Naive B cell (primary cell): ENCODE measurements around the gene SLC16A8. TPM values are rescaled to one million over a fixed set of nuclear protein-coding genes. Genes with fewer than 3 reads are reported as not detected.
"Not testable (repeated sequence)": the region's sequence is repeated elsewhere in the genome, so short reads cannot be mapped to it uniquely, and the experiment has no call there.

Source experiments
- ATAC-seq, 2 donors: fragments of 150-1000 bp; cut with Tn5 transposase; 2 replicates each; pipeline ENCODE4 v1.10.0; 2021; ENCODE audit warnings: low read depth in 2 of 2, mild to moderate bottlenecking in 2 of 2, moderate library complexity in 2 of 2
- DNase-seq: peaks from one replicate; pipeline ENCODE4 v3.0.0; 2022
- H3K27ac Mint-ChIP-seq, 6 donors: one replicate each; pipeline ENCODE4 v1.8.0; 2020 to 2022; ENCODE audit warnings: mild to moderate bottlenecking in 6 of 6, mixed read lengths in 6 of 6, moderate library complexity in 5 of 6, inconsistent platforms in 2 of 6
- H3K27me3 Mint-ChIP-seq, 3 donors: one replicate each; pipeline ENCODE4 v1.8.0; 2021 to 2022; ENCODE audit warnings: mixed read lengths in 3 of 3, mild to moderate bottlenecking in 1 of 3
- H3K36me3 Mint-ChIP-seq, 2 donors: one replicate each; pipeline ENCODE4 v1.8.0; 2020 to 2022; ENCODE audit warnings: mixed read lengths in 2 of 2, inconsistent platforms in 1 of 2, mild to moderate bottlenecking in 1 of 2
- H3K4me1 Mint-ChIP-seq, 3 donors: one replicate each; pipeline ENCODE4 v1.8.0; 2020 to 2022; ENCODE audit warnings: mixed read lengths in 3 of 3, inconsistent platforms in 1 of 3, mild to moderate bottlenecking in 1 of 3, moderate library complexity in 1 of 3
- H3K4me3 Mint-ChIP-seq, 8 donors: one replicate each; pipeline ENCODE4 v1.8.0; 2020 to 2022; ENCODE audit warnings: mild to moderate bottlenecking in 8 of 8, mixed read lengths in 8 of 8, moderate library complexity in 8 of 8, inconsistent platforms in 2 of 8
- H3K9me3 Mint-ChIP-seq, 7 donors: one replicate each; pipeline ENCODE4 v1.8.0; 2020 to 2022; ENCODE audit warnings: mixed read lengths in 7 of 7, mild to moderate bottlenecking in 5 of 7, inconsistent platforms in 2 of 7, moderate library complexity in 1 of 7
- polyA plus RNA-seq, 6 donors: library from polyadenylated mRNA; unstranded; fragments of 300-500 nt; fragmentation: Illumina TruSeq; gene quantifications; one replicate each; pipeline ENCODE4 v1.2.3, GENCODE V29; 2021; ENCODE audit warnings: low read depth in 6 of 6

SLC16A8 gene
- polyA plus RNA-seq, 6 donors from 2014 or later: not detected

DNA sequence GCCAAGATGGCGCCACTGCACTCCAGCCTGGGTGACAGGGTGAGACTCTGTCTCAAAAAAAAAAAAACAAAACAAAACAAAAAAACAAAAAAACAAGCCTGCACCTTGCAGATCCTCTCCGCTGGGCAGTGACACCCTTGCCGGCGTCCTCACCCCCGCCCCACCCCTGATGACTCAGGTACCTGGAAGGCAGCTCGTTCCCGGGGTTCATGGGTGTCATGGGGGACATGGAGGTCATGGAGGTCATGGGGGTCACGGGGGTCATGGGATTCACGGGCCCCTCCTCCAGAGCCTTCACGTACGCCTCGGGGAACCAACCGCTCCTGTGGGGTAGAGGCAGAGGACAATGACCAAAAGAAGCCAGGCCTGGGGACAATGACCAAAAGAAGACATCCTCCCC is 3.0 kb upstream of the SLC16A8 start:
- Mint-ChIP-seq H3K27me3 (peaks cover 14 to 48% (median 24%) of the 10 kb centered on the region in 3 donors), H3K9me3 (no peaks in the 10 kb centered on the region), H3K4me1 (peaks cover 0 to 7% (median 5%) of the 10 kb centered on the region in 3 donors), H3K27ac (no peak overlapping the region), H3K4me3 (no peak overlapping the region), H3K36me3 (peaks cover 0 to 11% of the 10 kb centered on the region in 2 donors)
- no peak for ATAC-seq
- DNase-seq: no peak

DNA sequence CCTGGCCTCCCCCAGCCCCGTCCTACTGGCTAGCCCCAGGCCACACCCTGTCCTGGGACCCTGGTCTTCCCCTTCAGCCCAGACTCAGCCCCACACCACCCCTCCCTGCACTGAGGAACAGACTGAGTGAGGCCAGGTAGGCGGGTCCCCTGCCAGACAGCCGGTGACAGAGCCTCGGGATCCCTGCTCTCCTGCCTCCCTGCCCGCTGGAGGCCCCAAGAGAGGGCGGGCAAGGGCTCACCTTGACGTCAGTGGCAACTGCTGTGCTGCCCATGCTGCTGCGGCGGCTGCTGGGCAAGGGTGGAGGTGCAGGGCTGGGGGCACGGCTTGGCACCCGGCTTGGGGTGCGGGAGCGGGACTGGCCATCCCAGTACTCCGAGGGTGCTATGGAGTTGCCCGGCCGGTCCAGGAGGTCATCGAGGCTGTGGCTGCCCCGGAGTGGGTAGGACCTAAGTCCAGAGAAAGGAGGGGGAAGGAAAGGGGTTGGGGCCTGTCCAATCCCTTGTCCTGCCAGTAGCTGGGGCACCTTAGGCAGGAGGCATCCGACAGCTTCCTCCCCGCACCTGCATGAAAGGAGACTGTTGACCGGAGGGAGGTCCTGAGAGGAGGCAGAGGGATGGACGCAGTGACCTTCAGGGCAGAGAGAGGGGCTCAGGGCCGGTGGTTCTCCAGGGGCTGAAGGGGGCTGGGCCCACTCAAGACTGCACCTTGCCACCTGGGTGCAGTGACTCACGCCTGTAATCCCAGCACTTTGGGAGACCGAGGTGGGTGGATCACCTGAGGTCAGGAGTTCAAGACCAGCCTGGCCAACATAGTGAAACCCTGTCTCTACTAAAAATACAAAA is 2.2 kb upstream of the SLC16A8 start:
- Mint-ChIP-seq H3K27ac (no peak overlapping the region), H3K9me3 (no peaks in the 10 kb centered on the region), H3K4me3 (peak overlapping the region in 1 of 8 donors; percentile 9), H3K27me3 (peaks cover 14 to 52% (median 21%) of the 10 kb centered on the region in 3 donors), H3K36me3 (peaks cover 0 to 11% of the 10 kb centered on the region in 2 donors), H3K4me1 (peaks cover 0 to 11% (median 7%) of the 10 kb centered on the region in 3 donors)
- DNase-seq (no peak), ATAC-seq (no peak)

DNA sequence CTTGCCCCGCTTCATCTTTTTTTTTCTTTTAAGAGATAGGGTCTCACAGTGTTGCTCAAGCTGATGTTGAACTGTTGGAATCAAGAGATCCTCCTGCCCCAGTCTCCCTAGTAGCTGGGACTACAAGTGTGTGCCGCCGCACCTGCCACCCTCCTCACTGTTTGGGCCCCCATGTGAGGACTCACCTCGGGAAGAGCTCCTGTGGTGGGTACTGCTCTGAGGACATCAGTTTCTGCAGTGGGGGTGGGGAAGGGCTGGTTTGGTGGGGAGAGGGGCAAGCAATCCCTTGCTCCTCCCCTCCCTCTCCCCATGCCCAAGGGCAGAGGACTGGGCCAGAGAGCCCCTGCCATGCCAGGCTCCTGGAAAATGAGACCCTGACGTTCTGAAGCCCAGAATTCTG is 1.5 kb upstream of the SLC16A8 start:
- Mint-ChIP-seq H3K27ac (no peak overlapping the region), H3K9me3 (no peaks in the 10 kb centered on the region), H3K27me3 (peaks cover 14 to 52% (median 15%) of the 10 kb centered on the region in 3 donors), H3K4me1 (peaks cover 0 to 11% (median 7%) of the 10 kb centered on the region in 3 donors), H3K4me3 (peak overlapping the region in 1 of 8 donors; percentile 9), H3K36me3 (peaks cover 0 to 11% of the 10 kb centered on the region in 2 donors)
- no peak for ATAC-seq
- no peak for DNase-seq

DNA sequence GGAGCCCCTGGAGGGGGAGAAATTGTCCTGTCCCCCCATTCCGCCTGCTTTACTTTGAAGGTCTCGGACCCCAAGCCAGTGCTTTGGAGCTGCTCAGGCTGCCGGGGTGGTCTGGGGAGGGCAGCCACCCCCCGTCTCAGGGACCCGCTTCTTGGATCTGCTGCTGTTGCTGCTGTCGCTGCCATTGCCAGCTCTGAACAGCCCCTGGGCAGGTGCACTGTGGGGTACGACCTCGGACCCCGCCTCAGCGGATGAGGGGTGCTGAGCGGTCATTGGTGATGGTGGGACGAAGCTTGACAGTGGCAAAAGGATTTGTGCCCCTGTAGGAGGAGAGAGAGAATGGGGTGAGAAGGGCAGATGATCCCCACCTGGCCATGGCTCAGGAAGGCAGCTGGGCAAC is 1.1 kb upstream of the SLC16A8 start:
- Mint-ChIP-seq H3K27me3 (peaks cover 11 to 52% (median 19%) of the 10 kb centered on the region in 3 donors), H3K9me3 (no peaks in the 10 kb centered on the region), H3K27ac (no peak overlapping the region), H3K36me3 (peaks cover 0 to 11% of the 10 kb centered on the region in 2 donors), H3K4me1 (peaks cover 0 to 11% (median 7%) of the 10 kb centered on the region in 3 donors), H3K4me3 (no peak overlapping the region)
- no peak for DNase-seq
- no peak for ATAC-seq

DNA sequence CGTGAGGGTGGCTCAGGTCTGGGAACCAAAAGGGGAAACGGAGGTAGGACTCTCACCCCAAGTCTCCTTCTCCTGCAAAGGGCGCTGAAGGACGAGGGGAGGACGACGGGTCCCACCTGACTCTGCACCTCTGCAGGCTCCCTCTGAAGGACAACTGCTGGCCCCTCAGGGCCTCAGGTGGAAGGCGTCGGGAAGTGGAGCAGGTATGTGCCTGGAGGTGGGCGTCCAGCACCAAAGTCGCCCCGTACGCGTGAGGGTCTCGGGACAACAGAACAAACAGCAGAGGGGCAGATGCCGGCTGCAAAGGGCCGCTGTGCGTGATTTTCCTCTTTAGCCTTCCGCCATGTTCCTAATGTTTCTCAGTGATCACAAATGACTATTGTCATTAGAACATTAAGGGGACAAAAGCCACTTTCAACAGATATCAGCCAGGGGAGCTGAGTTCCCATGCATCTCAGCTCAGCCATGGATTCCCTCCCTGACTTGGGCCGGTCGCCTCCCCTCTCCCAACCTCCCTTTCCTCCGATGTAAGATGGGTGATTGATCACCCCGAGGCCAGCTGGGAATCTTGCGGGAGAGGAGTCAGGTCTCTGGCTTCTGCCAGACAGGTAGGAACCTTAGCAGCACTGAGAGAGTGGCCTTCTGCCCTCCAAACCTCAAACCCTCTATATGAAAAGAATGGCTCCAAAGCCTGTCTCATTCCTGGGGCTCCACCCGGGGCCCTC is 836 bp downstream of the SLC16A8 start:
- H3K27ac Mint-ChIP-seq: no peak overlapping the region
- DNase-seq: no peak
- H3K4me1 Mint-ChIP-seq: peaks cover 0 to 11% (median 7%) of the 10 kb centered on the region in 3 donors
- peak overlapping the region in 2 of 8 donors; percentile 12 to 20 for H3K4me3 Mint-ChIP-seq
- ATAC-seq: no peak
- no peaks in the 10 kb centered on the region for H3K9me3 Mint-ChIP-seq
- peaks cover 0 to 10% of the 10 kb centered on the region in 2 donors for H3K36me3 Mint-ChIP-seq
- H3K27me3 Mint-ChIP-seq: peaks cover 11 to 55% (median 20%) of the 10 kb centered on the region in 3 donors

DNA sequence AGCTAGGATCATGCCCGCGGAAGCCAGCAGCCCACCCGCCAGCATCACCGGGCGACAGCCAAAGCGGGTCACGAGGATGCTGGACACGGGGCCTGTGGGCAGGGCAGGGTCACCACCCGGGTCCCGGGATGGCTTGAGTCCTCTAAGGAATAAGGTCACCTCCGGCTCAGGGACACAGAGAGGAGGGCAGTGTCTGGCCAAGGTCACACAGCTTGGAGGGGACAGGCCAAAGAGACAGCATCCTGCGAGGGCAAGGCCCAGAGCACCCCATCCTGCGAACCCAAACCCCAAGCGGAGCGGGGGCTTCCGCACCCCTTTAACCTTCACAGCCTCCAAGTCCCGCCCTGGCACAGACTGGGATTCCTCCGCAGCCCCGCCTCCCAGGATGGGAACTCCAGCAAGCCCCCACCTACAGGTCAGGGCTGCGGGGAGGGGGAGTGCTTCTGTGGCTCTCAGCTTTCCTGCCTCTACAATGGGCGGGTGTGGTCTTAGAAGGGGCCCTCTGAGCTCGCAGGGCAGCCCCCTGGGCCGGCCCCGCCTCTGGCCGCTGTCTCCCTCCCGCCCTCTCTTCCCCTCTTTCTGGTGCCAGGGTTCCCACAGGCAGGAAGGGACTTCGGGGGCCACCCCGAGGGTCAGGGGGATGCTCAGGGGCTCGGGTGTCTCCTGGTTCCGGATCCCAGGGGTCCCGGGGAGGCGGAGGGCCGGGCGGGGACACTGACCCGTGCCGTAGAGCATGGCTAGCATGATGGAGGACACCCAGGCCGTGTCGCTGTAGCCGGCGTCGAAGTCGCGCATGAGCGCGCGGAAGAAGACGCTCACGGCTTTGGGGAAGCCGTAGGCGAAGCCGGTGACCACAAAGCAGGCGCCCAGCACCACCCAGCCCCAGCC is 1.8 kb downstream of the SLC16A8 start:
- Mint-ChIP-seq H3K4me3 (peak overlapping the region in 5 of 8 donors; percentile 28 to 69 (median 59)), H3K27ac (no peak overlapping the region), H3K36me3 (peaks cover 0 to under 1% of the 10 kb centered on the region in 2 donors), H3K4me1 (peaks cover 0 to 11% (median 7%) of the 10 kb centered on the region in 3 donors), H3K27me3 (peaks cover 5 to 46% (median 11%) of the 10 kb centered on the region in 3 donors), H3K9me3 (no peaks in the 10 kb centered on the region)
- peak; percentile 28 to 49 for ATAC-seq
- DNase-seq: no peak

DNA sequence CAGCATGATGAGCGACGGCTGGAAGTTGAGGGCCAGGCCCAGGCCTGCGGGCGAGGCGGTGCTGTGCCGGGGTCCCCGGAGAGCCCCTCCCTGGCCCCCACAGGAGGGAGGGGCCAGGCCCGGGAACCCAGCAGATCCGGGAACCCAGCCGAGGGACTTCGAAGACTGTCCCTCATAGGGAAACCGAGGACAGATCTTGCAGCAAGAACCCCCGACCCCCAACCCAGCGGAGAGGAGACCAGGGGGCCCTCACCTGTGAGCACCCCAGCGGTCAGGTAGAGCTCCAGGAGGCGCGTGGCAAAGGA is 2.4 kb downstream of the SLC16A8 start:
- H3K9me3 Mint-ChIP-seq: no peaks in the 10 kb centered on the region
- ATAC-seq (peak in 1 of 2 donors; percentile 33), DNase-seq (no peak)
- peak overlapping the region in 4 of 8 donors; percentile 6 to 69 (median 38) for H3K4me3 Mint-ChIP-seq
- peaks cover 5 to 45% (median 10%) of the 10 kb centered on the region in 3 donors for H3K27me3 Mint-ChIP-seq
- H3K36me3 Mint-ChIP-seq: no peaks in the 10 kb centered on the region
- H3K27ac Mint-ChIP-seq: no peak overlapping the region
- peaks cover 0 to 11% (median 7%) of the 10 kb centered on the region in 3 donors for H3K4me1 Mint-ChIP-seq

DNA sequence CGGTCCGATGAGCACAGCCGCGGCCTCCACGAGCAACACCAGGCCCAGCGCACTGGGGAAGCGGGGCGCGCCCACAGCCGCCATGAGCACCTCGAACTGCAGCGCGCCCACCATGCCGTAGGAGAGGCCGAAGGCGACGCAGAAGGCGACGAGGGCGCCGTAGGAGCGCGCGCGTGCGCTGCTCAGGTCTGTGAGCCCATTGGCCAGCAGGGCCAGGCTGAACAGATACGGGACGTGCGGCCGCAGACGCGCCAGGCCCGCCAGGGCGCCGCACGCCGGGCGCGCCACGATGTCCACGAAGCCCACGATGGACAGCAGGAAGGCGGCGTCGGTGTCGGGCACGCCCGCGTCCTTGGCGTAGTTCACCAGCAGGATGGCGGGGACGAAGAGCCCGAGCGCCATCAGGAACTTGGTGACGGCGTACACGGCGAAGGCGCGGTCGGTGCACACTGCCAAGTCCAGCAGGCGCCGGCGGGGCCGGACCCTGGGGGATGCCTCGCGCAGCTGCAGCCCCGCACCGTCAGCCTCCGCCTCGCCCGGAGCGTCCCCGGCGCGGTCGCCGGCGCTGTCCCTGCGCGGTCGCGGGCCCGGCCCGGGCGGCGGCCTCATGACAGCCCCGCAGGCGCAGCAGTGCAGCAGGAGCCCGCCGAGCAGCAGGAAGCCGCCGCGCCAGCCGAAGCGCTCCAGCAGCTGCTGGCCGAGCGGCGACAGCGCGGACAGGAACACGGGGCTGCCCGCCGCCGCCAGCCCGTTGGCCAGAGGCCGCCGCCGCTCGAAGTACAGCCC is 2.9 kb downstream of the SLC16A8 start:
- peaks cover 5 to 45% (median 10%) of the 10 kb centered on the region in 3 donors for H3K27me3 Mint-ChIP-seq
- H3K4me3 Mint-ChIP-seq: peak overlapping the region in 1 of 8 donors; percentile 36
- DNase-seq (no peak), ATAC-seq (peak; percentile 35 to 40)
- peaks cover 0 to 11% (median 7%) of the 10 kb centered on the region in 3 donors for H3K4me1 Mint-ChIP-seq
- H3K9me3 Mint-ChIP-seq: no peaks in the 10 kb centered on the region
- no peak overlapping the region for H3K27ac Mint-ChIP-seq
- no peaks in the 10 kb centered on the region for H3K36me3 Mint-ChIP-seq

DNA sequence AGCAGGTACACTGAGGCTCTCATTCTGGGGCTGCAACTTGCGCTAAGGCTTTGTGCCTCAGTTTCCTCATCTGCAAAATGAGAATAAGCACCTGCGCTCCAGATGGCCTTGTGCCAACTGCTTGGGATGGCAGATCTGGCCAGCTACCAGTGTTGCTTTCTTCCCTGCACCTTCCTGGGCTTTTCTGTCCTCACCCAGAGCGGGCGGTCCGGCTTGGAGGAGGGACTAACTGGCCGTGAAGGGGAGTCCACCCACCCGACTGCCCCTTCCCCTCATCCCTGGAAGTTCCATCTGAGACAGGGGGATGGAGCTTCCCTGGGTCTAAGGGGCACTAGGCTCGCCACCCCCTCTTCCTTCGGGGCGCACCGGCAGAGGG is 3.5 kb downstream of the SLC16A8 start:
- H3K27ac Mint-ChIP-seq: no peak overlapping the region
- peak overlapping the region in 1 of 8 donors; percentile 36 for H3K4me3 Mint-ChIP-seq
- H3K36me3 Mint-ChIP-seq: no peaks in the 10 kb centered on the region
- peaks cover 0 to 11% (median 7%) of the 10 kb centered on the region in 3 donors for H3K4me1 Mint-ChIP-seq
- peaks cover 5 to 45% (median 10%) of the 10 kb centered on the region in 3 donors for H3K27me3 Mint-ChIP-seq
- DNase-seq (no peak), ATAC-seq (no peak)
- H3K9me3 Mint-ChIP-seq: no peaks in the 10 kb centered on the region

DNA sequence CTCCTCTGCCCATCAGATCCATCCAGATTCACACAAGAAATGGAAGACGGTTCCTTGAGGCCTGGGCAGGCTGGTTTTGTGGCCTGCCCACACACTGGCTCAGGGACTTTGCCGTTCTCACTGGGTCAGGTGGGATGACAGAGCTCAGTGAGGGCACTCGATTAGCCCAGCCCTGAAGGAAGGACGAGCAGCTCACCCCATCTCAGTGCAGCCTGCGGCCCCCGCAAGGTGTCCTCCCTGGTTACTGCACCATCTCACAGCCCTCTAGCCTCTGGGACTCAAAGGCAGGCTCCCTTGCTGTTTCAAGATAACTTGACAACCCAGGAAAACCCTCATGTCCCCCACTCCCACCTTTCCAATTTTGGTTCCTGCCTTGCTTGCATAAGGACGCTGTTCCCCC is 4.2 kb downstream of the SLC16A8 start:
- H3K9me3 Mint-ChIP-seq: no peaks in the 10 kb centered on the region
- H3K27me3 Mint-ChIP-seq: peaks cover 5 to 42% (median 10%) of the 10 kb centered on the region in 3 donors
- no peak for DNase-seq
- no peak overlapping the region for H3K27ac Mint-ChIP-seq
- no peak for ATAC-seq
- peak overlapping the region in 3 of 8 donors; percentile 36 to 49 (median 41) for H3K4me3 Mint-ChIP-seq
- peaks cover 0 to 11% (median 7%) of the 10 kb centered on the region in 3 donors for H3K4me1 Mint-ChIP-seq
- no peaks in the 10 kb centered on the region for H3K36me3 Mint-ChIP-seq

DNA sequence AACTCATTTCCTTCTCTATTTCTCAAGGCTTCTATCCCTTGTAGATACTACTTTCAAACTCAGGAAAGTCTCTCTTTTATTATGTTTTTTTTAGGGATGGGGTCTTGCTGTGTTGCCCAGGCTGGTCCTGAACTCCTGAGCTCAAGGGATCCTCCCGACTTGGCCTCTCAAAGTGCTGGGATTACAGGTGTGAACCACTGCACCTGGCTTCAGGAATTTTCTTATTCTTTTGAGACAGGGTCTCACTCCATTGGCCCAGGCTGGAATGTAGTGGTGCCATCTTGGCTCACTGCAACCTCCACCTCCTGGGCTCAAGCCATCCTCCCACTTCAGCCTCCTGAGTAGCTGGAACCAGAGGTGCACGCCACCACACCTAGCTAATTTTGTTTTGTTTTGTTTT is 4.8 kb downstream of the SLC16A8 start:
- not testable (repeated sequence) for ATAC-seq, H3K36me3 Mint-ChIP-seq, H3K9me3 Mint-ChIP-seq, DNase-seq
- Mint-ChIP-seq H3K4me3 (peak overlapping the region in 1 of 8 donors; percentile 15), H3K27ac (peak overlapping the region in 1 of 6 donors; percentile 74), H3K4me1 (peaks cover 0 to 11% (median 7%) of the 10 kb centered on the region in 3 donors), H3K27me3 (peaks cover 5 to 39% (median 10%) of the 10 kb centered on the region in 3 donors)
